Coronary artery (tissue), 2 donors: Measurements from ENCODE around the gene CTIF.

Experiments used
- DNase-seq: peaks from one replicate; pipeline ENCODE4 v3.0.0-alpha.2; 2017; ENCODE audit warnings: low spot score
- H3K27ac ChIP-seq, 2 donors: fragments of 200-600 bp; sonication (generic); one replicate each; pipeline ENCODE4 v1.5.1; 2016 to 2019
- H3K4me3 ChIP-seq: fragments of 200-600 bp; sonication (generic); 2 replicates; pipeline ENCODE4 v1.5.1; 2016; ENCODE audit warnings: mild to moderate bottlenecking, moderate library complexity
- TF ChIP-seq, protein P1 (sequence below): fragments of 200-600 bp; sonication (generic); IDR thresholded peaks from one replicate; pipeline ENCODE4 v1.5.1; 2019; ENCODE audit warnings: antibody characterized with exemption

Gene CTIF

DNA sequence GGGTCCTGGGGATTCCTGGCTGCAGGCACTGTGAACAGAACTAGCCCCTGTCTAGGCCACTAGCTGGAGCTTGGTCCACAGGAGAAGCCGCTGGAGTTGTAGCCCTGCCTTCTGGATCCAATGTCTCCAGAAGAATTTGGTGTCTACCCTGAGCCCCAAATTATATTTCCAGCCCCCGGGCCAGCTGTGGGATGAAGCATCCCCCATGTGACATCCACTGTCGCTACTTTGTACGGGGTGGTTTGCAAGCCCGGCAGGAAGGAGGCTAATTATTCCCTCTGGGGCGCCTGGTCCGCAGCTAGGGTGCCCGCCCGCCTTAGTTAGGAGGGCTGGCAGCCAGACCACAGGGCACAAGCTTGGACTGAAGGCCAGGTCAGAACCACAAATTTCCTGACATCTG lies 305.4 kb downstream of the CTIF start:
- Histone ChIP-seq H3K27ac (peak overlapping the region in 1 of 2 donors; percentile 2), H3K4me3 (no peak overlapping the region)
- DNase-seq: no peak
- TF ChIP-seq, protein P1, sequence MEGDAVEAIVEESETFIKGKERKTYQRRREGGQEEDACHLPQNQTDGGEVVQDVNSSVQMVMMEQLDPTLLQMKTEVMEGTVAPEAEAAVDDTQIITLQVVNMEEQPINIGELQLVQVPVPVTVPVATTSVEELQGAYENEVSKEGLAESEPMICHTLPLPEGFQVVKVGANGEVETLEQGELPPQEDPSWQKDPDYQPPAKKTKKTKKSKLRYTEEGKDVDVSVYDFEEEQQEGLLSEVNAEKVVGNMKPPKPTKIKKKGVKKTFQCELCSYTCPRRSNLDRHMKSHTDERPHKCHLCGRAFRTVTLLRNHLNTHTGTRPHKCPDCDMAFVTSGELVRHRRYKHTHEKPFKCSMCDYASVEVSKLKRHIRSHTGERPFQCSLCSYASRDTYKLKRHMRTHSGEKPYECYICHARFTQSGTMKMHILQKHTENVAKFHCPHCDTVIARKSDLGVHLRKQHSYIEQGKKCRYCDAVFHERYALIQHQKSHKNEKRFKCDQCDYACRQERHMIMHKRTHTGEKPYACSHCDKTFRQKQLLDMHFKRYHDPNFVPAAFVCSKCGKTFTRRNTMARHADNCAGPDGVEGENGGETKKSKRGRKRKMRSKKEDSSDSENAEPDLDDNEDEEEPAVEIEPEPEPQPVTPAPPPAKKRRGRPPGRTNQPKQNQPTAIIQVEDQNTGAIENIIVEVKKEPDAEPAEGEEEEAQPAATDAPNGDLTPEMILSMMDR: no peak

DNA sequence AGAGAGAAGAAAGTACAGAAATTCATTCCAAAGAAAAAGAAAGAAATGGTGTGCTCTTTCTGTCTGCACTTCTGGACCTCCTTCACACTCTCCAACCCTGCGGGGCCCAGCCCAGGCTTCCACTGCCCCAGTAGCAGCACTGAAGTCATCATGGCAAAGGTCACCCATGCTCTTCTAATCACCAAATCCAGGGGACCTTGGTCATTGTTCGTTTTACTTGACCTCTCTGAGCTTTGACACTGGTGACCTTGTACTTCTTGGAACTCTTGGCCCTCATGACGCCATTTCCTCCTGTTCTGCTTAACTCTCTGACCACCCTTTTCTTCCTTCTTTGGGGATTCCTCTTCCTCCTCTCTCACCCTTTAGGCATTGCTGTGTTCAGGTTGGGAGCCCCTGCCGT lies 306.3 kb downstream of the CTIF start:
- no peak for DNase-seq
- Histone ChIP-seq H3K27ac (no peak overlapping the region), H3K4me3 (no peak overlapping the region)
- TF ChIP-seq, protein P1: no peak

DNA sequence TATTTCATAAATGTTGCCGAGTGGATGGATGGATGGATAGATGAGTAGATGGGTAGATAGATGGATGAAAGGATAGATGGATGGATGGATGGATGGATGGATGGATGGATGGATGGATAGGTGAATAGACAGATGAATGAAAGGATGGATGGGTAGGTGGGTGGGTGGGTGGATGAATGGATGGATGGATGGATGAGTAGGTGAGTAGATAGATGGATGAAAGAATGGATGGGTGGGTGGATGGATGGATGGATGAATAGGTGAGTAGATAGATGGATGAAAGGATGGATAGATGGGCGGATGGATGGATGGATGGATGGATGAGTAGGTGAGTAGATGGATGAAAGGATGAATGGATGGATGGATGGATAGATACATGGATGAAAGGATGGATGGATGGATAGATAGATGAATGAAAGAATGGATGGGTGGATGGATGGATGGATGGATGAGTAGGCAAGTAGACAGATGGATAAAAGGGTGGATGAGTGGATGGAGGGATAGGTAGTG lies 307.6 kb downstream of the CTIF start:
- TF ChIP-seq, protein P1: no peak
- DNase-seq: no peak
- Histone ChIP-seq H3K27ac (no peak overlapping the region), H3K4me3 (no peak overlapping the region)

DNA sequence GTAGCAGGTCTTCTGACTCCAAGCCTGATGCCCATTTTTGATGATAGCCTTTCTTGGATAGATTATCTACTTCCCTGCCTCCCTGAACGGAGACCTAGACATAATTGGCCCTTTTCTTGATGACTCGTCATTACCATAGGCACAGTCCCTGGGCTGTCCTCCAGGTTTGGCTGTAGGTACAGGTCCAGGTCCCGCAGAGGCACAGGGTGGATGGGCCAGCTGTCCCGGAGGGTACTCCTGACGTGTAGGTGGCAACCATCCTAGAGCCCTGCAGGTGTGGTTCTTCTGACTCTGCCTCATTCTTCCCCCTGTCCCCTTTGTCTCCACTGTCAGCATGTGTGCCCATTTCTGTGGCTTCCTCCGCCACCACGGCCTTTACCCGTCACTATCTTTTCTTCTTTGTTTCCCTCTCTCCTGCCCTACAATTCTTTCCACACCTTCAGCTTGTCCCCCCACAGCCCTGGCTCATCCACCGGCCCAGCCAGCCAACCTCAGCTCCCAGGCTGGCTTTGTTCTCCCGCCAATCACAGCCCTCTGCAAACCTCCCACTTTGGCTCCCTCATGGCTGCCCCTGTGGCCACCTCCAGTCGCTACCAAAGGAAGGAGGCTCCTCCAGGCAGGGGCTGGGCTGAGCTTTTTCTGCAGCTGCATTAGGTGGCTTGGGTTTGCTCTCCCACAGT lies 309.1 kb downstream of the CTIF start:
- H3K27ac ChIP-seq: peak overlapping the region in 1 of 2 donors; percentile 80
- DNase-seq: no peak
- H3K4me3 ChIP-seq: peak overlapping the region; percentile 21
- TF ChIP-seq, protein P1: no peak

DNA sequence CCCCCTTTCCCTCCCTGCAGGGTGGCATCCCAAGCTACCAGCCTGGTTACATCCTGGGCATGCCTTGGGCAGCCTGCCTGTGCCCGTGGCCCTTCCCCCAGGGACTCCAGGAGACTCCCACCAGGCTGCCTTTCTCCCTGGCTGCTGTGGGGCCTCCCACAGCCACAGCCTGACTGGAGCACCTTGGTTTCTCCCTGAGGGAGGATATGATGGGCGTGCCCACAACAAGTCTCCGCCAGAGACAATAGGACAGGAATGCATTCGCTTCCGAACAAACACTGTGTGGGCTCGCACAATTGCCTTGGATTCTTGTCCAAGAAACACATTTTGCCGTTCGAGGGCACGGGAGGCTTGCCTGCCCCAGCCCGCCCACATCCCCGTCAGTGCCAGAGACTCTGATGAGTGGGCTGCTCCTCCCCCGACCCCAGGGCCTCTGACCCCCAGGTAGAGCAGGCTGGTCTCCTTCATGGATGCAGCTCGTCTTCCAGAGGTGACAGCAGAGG lies 309.9 kb downstream of the CTIF start:
- Histone ChIP-seq H3K4me3 (peak overlapping the region; percentile 21), H3K27ac (peak overlapping the region; percentile 29 to 80)
- DNase-seq: no peak
- TF ChIP-seq, protein P1: no peak

DNA sequence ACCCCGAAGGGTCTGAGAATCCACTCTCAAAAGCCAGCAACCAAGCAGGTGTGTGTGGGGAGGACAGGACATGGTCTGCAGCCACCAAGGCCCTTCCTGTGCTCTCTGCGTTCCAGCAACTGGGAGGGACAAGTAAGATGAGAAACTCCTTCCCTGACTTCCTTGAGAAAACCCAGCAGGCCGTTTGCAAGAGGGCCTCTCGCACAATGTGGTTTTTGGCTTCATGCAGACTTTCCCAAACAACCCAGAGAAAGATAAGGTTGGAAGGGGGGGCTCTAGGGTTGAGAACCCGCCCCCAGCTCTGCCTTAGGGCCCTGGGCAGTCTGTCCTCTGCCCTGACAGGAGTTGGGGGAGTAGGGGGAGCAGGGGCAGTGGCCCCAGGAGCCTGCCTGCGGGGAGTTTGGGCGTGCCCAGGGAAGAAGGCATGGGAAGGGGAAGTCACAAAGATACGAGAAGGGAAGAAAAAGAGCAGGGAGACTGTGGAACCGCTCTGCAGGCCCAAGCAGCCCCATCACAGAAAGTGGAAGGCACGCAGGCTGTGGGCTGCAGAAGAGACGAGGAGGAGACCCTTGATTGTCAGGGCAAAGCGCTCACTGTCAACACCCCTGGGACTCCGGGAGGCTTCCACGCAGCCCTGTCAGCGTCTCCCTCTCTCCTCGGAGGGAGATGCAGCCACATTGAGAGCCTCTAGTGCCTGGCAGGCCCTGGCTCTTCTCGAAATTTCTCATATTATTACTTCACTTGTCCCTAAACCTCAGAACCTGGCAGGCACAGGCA lies 312.2 kb downstream of the CTIF start:
- Histone ChIP-seq H3K4me3 (peak overlapping the region; percentile 30), H3K27ac (peak overlapping the region; percentile 73 to 88)
- DNase-seq: peak; percentile 89
- TF ChIP-seq, protein P1: no peak
